ENCODE results near the gene PBRM1. TPM values are rescaled to one million over a fixed set of nuclear protein-coding genes. Genes with fewer than 3 reads are reported as not detected.

PBRM1 gene
- total and polyA plus RNA-seq, 2 donors from 2014 or later, result 4.1 to 56.2 TPM

DNA sequence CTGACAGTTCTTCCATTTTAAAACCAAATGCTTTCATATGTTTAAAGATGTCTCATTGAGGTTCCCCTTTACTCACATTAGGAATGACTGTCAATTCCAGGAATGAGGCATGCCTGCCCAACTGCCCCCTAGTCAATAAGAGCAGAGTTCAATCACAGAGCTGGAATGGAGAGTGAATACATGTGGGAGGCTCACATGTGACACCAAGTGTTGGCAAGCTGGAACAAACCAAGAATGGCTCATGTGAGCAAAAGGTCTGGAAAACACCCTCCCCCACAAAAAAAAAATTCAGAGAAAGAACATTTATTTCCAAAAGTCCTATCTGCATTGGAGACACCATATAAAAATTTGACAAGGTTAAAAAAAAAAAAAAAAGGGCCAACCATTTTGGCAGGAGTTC, 3.7 kb downstream of the PBRM1 start:
- Histone ChIP-seq H3K9ac (ENCODE audit: low read length in 3 of 3) (no peak overlapping the region), H3K4me1 (ENCODE audit: control insufficient read depth in 2 of 3, insufficient read depth in 2 of 3, low read depth in 1 of 3, low read length in 3 of 3) (peaks cover 3 to 26% (median 22%) of the 10 kb centered on the region in 3 donors), H3K4me3 (ENCODE audit: low read length in 3 of 3) (no peak overlapping the region), H3K27ac (ENCODE audit: low read depth in 2 of 2, low read length in 2 of 2) (peak overlapping the region; percentile 5 to 76), H3K9me3 (ENCODE audit: control insufficient read depth in 2 of 3, insufficient read depth in 1 of 3, low read length in 3 of 3) (no peaks in the 10 kb centered on the region), H3K27me3 (ENCODE audit: control insufficient read depth, insufficient read depth, low read length) (no peaks in the 10 kb centered on the region), H3K36me3 (ENCODE audit: control insufficient read depth in 2 of 3, insufficient read depth in 3 of 3, low read length in 3 of 3) (peaks cover 8 to 28% (median 11%) of the 10 kb centered on the region in 3 donors)
- intact Hi-C loops (cut with DNase I), result no loop called here
- DNase-seq (peak in 2 of 5 donors; percentile 27 to 66), FAIRE-seq (peak; percentile 29)
- TF ChIP-seq, protein P1, sequence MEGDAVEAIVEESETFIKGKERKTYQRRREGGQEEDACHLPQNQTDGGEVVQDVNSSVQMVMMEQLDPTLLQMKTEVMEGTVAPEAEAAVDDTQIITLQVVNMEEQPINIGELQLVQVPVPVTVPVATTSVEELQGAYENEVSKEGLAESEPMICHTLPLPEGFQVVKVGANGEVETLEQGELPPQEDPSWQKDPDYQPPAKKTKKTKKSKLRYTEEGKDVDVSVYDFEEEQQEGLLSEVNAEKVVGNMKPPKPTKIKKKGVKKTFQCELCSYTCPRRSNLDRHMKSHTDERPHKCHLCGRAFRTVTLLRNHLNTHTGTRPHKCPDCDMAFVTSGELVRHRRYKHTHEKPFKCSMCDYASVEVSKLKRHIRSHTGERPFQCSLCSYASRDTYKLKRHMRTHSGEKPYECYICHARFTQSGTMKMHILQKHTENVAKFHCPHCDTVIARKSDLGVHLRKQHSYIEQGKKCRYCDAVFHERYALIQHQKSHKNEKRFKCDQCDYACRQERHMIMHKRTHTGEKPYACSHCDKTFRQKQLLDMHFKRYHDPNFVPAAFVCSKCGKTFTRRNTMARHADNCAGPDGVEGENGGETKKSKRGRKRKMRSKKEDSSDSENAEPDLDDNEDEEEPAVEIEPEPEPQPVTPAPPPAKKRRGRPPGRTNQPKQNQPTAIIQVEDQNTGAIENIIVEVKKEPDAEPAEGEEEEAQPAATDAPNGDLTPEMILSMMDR (IDR thresholded peaks at IDR 0.05; ENCODE audit: borderline replicate concordance, extremely low read depth, insufficient read depth), result peak; percentile 31

DNA sequence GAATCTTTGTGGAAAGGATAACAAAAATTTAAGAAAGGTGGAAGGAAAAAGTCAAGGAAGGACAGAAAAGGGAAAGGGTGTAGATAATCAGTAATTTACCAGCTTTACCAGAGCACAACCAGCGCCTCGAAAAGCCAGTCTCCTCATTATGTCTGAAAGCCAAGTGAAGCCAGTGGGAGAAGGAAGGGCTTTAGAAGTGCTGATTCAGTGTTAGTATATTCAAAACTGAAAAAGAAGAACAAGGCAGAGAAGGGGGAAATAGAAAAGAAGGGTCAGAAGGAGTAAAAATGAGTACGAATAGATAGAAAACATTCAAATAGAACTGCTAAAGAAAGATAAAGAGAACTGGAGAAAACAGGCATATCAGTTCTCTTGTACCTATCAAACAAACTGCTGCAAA, 4.1 kb downstream of the PBRM1 start:
- Histone ChIP-seq H3K4me3 (ENCODE audit: low read length in 3 of 3) (no peak overlapping the region), H3K36me3 (ENCODE audit: control insufficient read depth in 2 of 3, insufficient read depth in 3 of 3, low read length in 3 of 3) (peaks cover 8 to 32% (median 11%) of the 10 kb centered on the region in 3 donors), H3K27ac (ENCODE audit: low read depth in 2 of 2, low read length in 2 of 2) (peak overlapping the region; percentile 5 to 76), H3K4me1 (ENCODE audit: control insufficient read depth in 2 of 3, insufficient read depth in 2 of 3, low read depth in 1 of 3, low read length in 3 of 3) (peaks cover 0 to 22% (median 19%) of the 10 kb centered on the region in 3 donors), H3K27me3 (ENCODE audit: control insufficient read depth, insufficient read depth, low read length) (no peaks in the 10 kb centered on the region), H3K9me3 (ENCODE audit: control insufficient read depth in 2 of 3, insufficient read depth in 1 of 3, low read length in 3 of 3) (no peaks in the 10 kb centered on the region), H3K9ac (ENCODE audit: low read length in 3 of 3) (no peak overlapping the region)
- FAIRE-seq, result no peak
- intact Hi-C loops (cut with DNase I), result no loop called here
- no peak for DNase-seq
- TF ChIP-seq, protein P1 (IDR thresholded peaks at IDR 0.05; ENCODE audit: borderline replicate concordance, extremely low read depth, insufficient read depth), result no peak

DNA sequence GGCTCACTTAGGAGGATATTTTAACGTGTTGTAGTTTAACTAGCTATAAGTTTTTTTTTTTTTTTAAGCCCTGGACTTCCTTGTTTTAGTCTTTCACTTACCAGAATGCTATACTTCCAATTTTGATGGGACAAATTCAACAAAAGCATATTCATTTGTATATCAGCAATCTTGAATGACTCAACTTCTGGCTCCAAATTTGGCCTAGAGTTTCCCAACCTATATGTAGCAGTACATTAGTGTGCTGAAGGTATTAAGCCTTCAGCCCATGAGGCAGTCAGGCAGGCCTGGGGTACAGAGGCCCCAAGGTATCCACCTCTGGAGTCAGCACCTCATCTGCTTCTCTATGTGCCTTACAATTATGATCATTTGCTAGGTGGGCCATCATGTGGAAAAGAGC, 5.9 kb downstream of the PBRM1 start:
- Histone ChIP-seq H3K27me3 (ENCODE audit: control insufficient read depth, insufficient read depth, low read length) (no peaks in the 10 kb centered on the region), H3K9ac (ENCODE audit: low read length in 3 of 3) (no peak overlapping the region), H3K27ac (ENCODE audit: low read depth in 2 of 2, low read length in 2 of 2) (no peak overlapping the region), H3K9me3 (ENCODE audit: control insufficient read depth in 2 of 3, insufficient read depth in 1 of 3, low read length in 3 of 3) (no peaks in the 10 kb centered on the region), H3K4me1 (ENCODE audit: control insufficient read depth in 2 of 3, insufficient read depth in 2 of 3, low read depth in 1 of 3, low read length in 3 of 3) (peaks cover 0 to 18% (median 15%) of the 10 kb centered on the region in 3 donors), H3K4me3 (ENCODE audit: low read length in 3 of 3) (no peak overlapping the region), H3K36me3 (ENCODE audit: control insufficient read depth in 2 of 3, insufficient read depth in 3 of 3, low read length in 3 of 3) (peaks cover 8 to 46% (median 16%) of the 10 kb centered on the region in 3 donors)
- DNase-seq (no peak), FAIRE-seq (no peak)
- intact Hi-C loops (cut with DNase I), result no loop called here
- TF ChIP-seq, protein P1 (IDR thresholded peaks at IDR 0.05; ENCODE audit: borderline replicate concordance, extremely low read depth, insufficient read depth), result no peak

DNA sequence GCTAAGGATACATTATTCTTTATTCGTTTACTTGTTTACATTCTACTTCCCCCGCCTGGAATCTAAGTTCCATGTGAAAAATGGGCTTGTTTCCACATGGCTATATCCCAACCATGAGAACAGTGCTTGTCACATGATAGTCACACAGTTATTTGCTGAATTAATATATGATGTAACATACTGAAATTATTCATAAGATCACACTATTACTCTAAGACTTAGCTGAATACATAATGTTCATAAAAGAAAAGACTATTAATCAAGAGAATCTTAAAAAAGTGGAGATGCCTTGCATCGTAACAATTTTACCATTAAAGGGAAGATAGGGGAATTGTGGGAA, 6.5 kb downstream of the PBRM1 start:
- no peak overlapping the region for H3K27ac ChIP-seq (ENCODE audit: low read depth in 2 of 2, low read length in 2 of 2)
- no peak overlapping the region for H3K4me3 ChIP-seq (ENCODE audit: low read length in 3 of 3)
- H3K27me3 ChIP-seq (ENCODE audit: control insufficient read depth, insufficient read depth, low read length), result no peaks in the 10 kb centered on the region
- no peak overlapping the region for H3K9ac ChIP-seq (ENCODE audit: low read length in 3 of 3)
- TF ChIP-seq, protein P1 (IDR thresholded peaks at IDR 0.05; ENCODE audit: borderline replicate concordance, extremely low read depth, insufficient read depth), result no peak
- no peaks in the 10 kb centered on the region for H3K9me3 ChIP-seq (ENCODE audit: control insufficient read depth in 2 of 3, insufficient read depth in 1 of 3, low read length in 3 of 3)
- intact Hi-C loops (cut with DNase I), result no loop called here
- H3K36me3 ChIP-seq (ENCODE audit: control insufficient read depth in 2 of 3, insufficient read depth in 3 of 3, low read length in 3 of 3), result peaks cover 8 to 46% (median 18%) of the 10 kb centered on the region in 3 donors
- peaks cover 0 to 12% (median 9%) of the 10 kb centered on the region in 3 donors for H3K4me1 ChIP-seq (ENCODE audit: control insufficient read depth in 2 of 3, insufficient read depth in 2 of 3, low read depth in 1 of 3, low read length in 3 of 3)
- FAIRE-seq (no peak), DNase-seq (no peak)

Data from kidney (tissue), 14 donors.